HFF-Myc (cell line): ENCODE results near the gene BIRC6.
"Not testable (repeated sequence)": the region's sequence is repeated elsewhere in the genome, so short reads cannot be mapped to it uniquely, and the experiment has no call there.

Experiments
- DNase-seq: peaks from one replicate; pipeline ENCODE4 v3.0.0-alpha.2; 2011; ENCODE audit warnings: low read depth; ENCODE audit errors: extremely low read depth
- H3K4me3 ChIP-seq: replicated peaks from 2 replicates; pipeline ENCODE4 v1.5.1; 2011; ENCODE audit warnings: low read depth, mild to moderate bottlenecking, control low read depth, low read length
- TF ChIP-seq, protein P1 (sequence below): IDR thresholded peaks from 2 replicates; pipeline ENCODE4 v1.5.1; 2012; ENCODE audit warnings: mild to moderate bottlenecking, low read depth, low read length, control low read depth; ENCODE audit errors: missing control alignments

The BIRC6 gene

GRCh38 chr2:32342801-32343200, 14.0 kb upstream of the BIRC6 start:
- TF ChIP-seq, protein P1, sequence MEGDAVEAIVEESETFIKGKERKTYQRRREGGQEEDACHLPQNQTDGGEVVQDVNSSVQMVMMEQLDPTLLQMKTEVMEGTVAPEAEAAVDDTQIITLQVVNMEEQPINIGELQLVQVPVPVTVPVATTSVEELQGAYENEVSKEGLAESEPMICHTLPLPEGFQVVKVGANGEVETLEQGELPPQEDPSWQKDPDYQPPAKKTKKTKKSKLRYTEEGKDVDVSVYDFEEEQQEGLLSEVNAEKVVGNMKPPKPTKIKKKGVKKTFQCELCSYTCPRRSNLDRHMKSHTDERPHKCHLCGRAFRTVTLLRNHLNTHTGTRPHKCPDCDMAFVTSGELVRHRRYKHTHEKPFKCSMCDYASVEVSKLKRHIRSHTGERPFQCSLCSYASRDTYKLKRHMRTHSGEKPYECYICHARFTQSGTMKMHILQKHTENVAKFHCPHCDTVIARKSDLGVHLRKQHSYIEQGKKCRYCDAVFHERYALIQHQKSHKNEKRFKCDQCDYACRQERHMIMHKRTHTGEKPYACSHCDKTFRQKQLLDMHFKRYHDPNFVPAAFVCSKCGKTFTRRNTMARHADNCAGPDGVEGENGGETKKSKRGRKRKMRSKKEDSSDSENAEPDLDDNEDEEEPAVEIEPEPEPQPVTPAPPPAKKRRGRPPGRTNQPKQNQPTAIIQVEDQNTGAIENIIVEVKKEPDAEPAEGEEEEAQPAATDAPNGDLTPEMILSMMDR = no peak
- no peak for DNase-seq
- no peak overlapping the region for H3K4me3 ChIP-seq

DNA sequence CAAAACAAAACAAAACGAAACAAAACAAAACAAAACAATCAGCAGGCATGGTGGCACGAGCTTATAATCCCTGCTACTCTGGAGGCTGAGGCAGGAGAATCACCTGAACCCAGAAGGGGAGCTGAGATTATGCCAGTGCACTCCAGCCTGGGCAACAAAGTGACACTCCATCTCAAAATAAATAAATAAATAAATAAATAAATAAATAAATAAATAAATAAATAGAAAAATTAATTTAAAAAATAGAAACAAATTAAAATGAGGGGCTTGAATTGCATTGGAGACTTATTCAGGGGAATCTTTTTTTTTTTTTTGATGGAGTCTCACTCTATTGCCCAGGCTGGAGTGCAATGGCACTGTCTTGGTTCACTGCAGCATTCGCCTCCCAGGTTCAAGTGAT, 6.0 kb upstream of the BIRC6 start:
- not testable (repeated sequence) for DNase-seq, H3K4me3 ChIP-seq

DNA sequence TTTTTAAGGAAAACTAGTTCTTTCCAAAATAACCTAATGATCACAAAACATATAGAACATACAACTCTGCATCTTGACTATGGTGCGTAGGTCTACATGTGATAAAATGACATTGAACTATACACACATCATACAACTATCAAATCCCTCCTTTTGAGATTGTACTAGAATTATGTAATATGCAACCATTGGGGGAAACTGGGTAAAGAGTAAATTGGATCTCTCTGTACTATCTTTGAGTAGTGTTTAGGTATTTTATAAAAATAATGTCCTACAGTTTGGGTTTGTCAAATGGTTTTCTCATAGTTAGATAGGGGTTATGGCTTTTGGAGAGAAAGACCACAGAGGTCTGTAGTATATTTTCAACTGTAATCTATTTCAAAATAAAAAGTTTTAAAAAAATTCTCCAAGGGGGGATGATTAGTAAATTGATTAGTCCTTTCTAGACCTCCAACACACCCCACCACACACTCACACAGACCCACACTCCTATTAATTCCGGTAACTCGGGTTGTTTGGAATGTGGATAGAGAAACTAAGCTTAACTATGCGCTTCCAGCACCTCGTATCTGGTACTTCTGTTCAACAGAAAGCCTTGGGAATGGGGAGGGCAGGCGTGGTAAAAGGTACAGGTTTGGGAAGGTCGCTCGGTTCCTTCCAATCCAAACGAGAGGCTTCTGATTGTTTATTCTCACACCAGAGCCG, 695 bp upstream of the BIRC6 start:
- H3K4me3 ChIP-seq = peak overlapping the region; percentile 96
- no peak for DNase-seq
- TF ChIP-seq, protein P1 = no peak

GRCh38 chr2:32357318-32358110, 691 bp downstream of the BIRC6 start:
- H3K4me3 ChIP-seq = peak overlapping the region; percentile 96
- TF ChIP-seq, protein P1 = no peak
- no peak for DNase-seq

DNA sequence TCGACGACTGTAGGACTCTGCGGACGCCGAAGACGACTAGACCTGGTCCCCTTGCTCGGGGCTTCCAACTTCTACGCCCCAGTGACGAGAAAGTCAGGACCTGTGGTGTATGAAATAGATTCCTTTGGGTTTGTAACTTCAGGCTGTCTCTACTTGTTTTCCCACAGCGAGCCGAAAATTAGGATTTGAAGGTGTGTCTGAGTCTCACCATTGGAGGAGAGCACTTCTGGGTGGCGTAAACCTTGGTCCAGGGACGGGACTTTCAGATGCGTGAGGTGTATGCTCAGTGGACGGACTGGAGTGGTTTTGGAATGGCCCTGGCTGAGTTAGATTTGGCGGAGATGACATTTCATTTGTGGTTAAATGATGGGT, 1.3 kb downstream of the BIRC6 start:
- no peak for DNase-seq
- H3K4me3 ChIP-seq = peak overlapping the region; percentile 96
- TF ChIP-seq, protein P1 = no peak

DNA sequence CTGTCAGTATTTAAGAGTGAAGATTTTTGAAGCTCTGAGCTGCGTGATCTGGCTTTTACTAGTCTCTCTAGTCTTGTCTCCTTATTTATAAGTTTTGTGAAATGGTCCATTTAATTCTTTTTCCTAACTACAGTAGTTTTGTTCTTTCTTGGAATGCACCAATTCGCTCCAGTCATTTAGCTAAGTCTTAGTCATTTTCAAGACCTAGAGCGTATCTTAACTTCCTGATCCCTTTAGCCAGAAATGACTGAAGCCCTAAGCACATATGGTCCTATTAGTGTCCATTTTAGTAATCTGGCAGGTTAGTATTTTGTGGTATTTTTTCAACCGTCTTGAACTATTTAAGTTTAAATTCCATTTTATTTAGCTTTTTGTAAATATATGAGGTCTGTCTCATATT, 3.6 kb downstream of the BIRC6 start:
- peak; percentile 30 for DNase-seq
- TF ChIP-seq, protein P1 = no peak
- no peak overlapping the region for H3K4me3 ChIP-seq

DNA sequence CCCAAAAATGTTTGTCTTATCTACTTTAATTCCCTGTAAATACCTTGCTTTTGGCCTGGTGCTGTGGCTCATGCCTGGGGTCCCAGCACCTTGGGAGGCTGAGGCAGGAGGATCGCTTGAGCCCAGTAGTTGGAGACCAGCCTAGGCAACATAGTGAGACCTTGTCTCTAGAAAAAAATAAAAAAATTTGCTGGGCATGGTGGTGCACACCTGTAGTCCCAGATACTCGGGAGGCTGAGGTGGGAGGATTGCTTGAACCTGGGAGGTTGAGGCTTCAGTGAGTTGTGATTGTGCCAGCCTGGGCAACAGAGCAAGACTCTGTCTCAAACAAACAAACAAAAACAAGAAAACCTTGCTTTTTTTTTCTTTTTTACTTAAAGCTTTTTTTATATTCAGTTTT, 6.2 kb downstream of the BIRC6 start:
- not testable (repeated sequence) for H3K4me3 ChIP-seq, DNase-seq
